Neural cell (in vitro differentiated cells): ENCODE results near the gene ZBTB8A.

ENCODE experiments used
- CTCF ChIP-seq: fragments of 450-650 bp; IDR thresholded peaks from 2 replicates; pipeline ENCODE4 v1.5.1; 2014; ENCODE audit warnings: antibody characterized with exemption, mild to moderate bottlenecking, moderate library complexity; ENCODE audit not compliant: poor library complexity, severe bottlenecking
- EZH2 ChIP-seq: fragments of 200-600, 300-800 bp; shearing (Covaris generic), sonication (generic); IDR thresholded peaks from 2 replicates; pipeline ENCODE4 v1.6.1; 2014; ENCODE audit warnings: antibody characterized with exemption, low read length, borderline replicate concordance, mild to moderate bottlenecking; ENCODE audit not compliant: insufficient read depth, poor library complexity, severe bottlenecking
- MXI1 ChIP-seq: fragments of 450-650 bp; conservative IDR thresholded peaks from 2 replicates; pipeline ENCODE4 v1.6.1; 2014; ENCODE audit warnings: antibody characterized with exemption, mild to moderate bottlenecking; ENCODE audit not compliant: poor library complexity, severe bottlenecking
- POLR2AphosphoS5 ChIP-seq: IDR thresholded peaks from 2 replicates; pipeline ENCODE4 v1.6.1; 2012
- RAD21 ChIP-seq: fragments of 450-650 bp; conservative IDR thresholded peaks from 2 replicates; pipeline ENCODE4 v1.6.1; 2014; ENCODE audit warnings: antibody characterized with exemption, mild to moderate bottlenecking, moderate library complexity
- REST ChIP-seq: IDR thresholded peaks from 2 replicates; pipeline ENCODE4 v1.6.1; 2012; ENCODE audit warnings: borderline replicate concordance
- SMC3 ChIP-seq: fragments of 450-650 bp; conservative IDR thresholded peaks from 2 replicates; pipeline ENCODE4 v1.6.1; 2014; ENCODE audit warnings: antibody characterized with exemption, mild to moderate bottlenecking, moderate library complexity; ENCODE audit not compliant: poor library complexity
- TAF1 ChIP-seq: IDR thresholded peaks from 2 replicates; pipeline ENCODE4 v1.6.1; 2012; ENCODE audit warnings: low read depth

- no peak for TF ChIP-seq CTCF
- no peak for TF ChIP-seq EZH2
- TF ChIP-seq POLR2AphosphoS5: no peak
- no peak for TF ChIP-seq REST
- TF ChIP-seq TAF1: no peak
- no peak for TF ChIP-seq RAD21
- TF ChIP-seq SMC3: no peak
- TF ChIP-seq MXI1: no peak
These were observed 83.0 kb downstream of the ZBTB8A start for GRCh38 chr1:32622205-32622604.
